ENCODE data around the gene SMIM9.

GRCh38 chrX:154812341-154813101, 21.9 kb downstream of the SMIM9 start:
- TF ChIP-seq CTCF (IDR thresholded peaks at IDR 0.05) (no peak), POLR2A (IDR thresholded peaks at IDR 0.05) (no peak)

Data from prostate gland (tissue), 2 donors.